Measurements from ENCODE around the gene GRIK2. TPM values are rescaled to one million over a fixed set of nuclear protein-coding genes. Genes with fewer than 3 reads are reported as not detected.

The GRIK2 gene
- total RNA-seq, 1 experiment from 2014 or later: 0.70 TPM

- H3K4me1 Mint-ChIP-seq: peaks cover 11 to 22% of the 10 kb centered on the region in 2 experiments
- no peak overlapping the region for H3K4ac ChIP-seq (ENCODE audit: low read depth, low read length)
- no peak overlapping the region for H2BK20ac ChIP-seq (ENCODE audit: low read depth, low read length, poor library complexity, severe bottlenecking)
- WGBS (ENCODE audit: extremely low coverage, insufficient read length, low lambda C conversion rate): no CpG with 5 or more reads among the region's 2 CpGs
- H3K27ac Mint-ChIP-seq: peak overlapping the region in 1 of 3 experiments; percentile 5; a peak in 1 of 7 replicates
- H3K9ac ChIP-seq (ENCODE audit: extremely low read depth, insufficient read length, low read length): no peak overlapping the region
- H3K79me1 ChIP-seq (ENCODE audit: insufficient read depth, low read depth, low read length, poor library complexity, severe bottlenecking): no peaks in the 10 kb centered on the region
- no peak overlapping the region for H4K91ac ChIP-seq (ENCODE audit: insufficient read length, low read depth, low read length)
- no peaks in the 10 kb centered on the region for H3K36me3 Mint-ChIP-seq (ENCODE audit: insufficient read depth in 1 of 3, low read depth in 3 of 3)
- no peak overlapping the region for H3K56ac ChIP-seq (ENCODE audit: insufficient read length, low read depth, low read length)
- no peak overlapping the region for H2AFZ ChIP-seq (ENCODE audit: low read length)
- no peak overlapping the region for H2BK5ac ChIP-seq (ENCODE audit: insufficient read length, low read length)
- DNase-seq: no peak
- no peak overlapping the region for H3K23ac ChIP-seq (ENCODE audit: insufficient read length, low read depth, low read length)
- no peak overlapping the region for H3K14ac ChIP-seq (ENCODE audit: insufficient read depth, low read length)
- no peak overlapping the region for H2BK15ac ChIP-seq (ENCODE audit: low read depth, low read length)
- H4K20me1 ChIP-seq (ENCODE audit: control insufficient read depth, insufficient read depth, insufficient read length): no peaks in the 10 kb centered on the region
- H3T11ph ChIP-seq (ENCODE audit: low read length): no peak overlapping the region
- H3K18ac ChIP-seq (ENCODE audit: insufficient read length, low read depth, low read length): no peak overlapping the region
- no peaks in the 10 kb centered on the region for H3K27me3 ChIP-seq (ENCODE audit: insufficient read depth, low read length)
- no peak overlapping the region for H2AK5ac ChIP-seq (ENCODE audit: insufficient read length, low read length)
- H4K5ac ChIP-seq (ENCODE audit: insufficient read length, low read depth, low read length): no peak overlapping the region
- H3K4me2 ChIP-seq (ENCODE audit: insufficient read depth, insufficient read length, low read length): no peak overlapping the region
- no peak overlapping the region for H2BK120ac ChIP-seq (ENCODE audit: low read depth, low read length, poor library complexity, severe bottlenecking)
- H3K4me1 ChIP-seq (ENCODE audit: insufficient read depth, low read length): no peaks in the 10 kb centered on the region; the same call in 1 of the 2 replicates
- H4K8ac ChIP-seq (replicated peaks; ENCODE audit: insufficient read length, low read depth, low read length): no peak overlapping the region
- no peaks in the 10 kb centered on the region for H3K9me3 ChIP-seq (ENCODE audit: control insufficient read depth, low read depth, low read length)
- H3K4me3 Mint-ChIP-seq: no peak overlapping the region
- no peaks in the 10 kb centered on the region for H3K23me2 ChIP-seq (ENCODE audit: insufficient read length, low read depth, low read length, poor library complexity, severe bottlenecking)
- peaks cover 2% of the 10 kb centered on the region; the same call in 1 of the 2 replicates for H3K27me3 Mint-ChIP-seq (ENCODE audit: low read depth)
- H3K27ac ChIP-seq (ENCODE audit: insufficient read length, low read depth, low read length): no peak overlapping the region
- H3K9me3 Mint-ChIP-seq: no peaks in the 10 kb centered on the region
- no peaks in the 10 kb centered on the region for H3K79me2 ChIP-seq (ENCODE audit: insufficient read depth, low read length)
- no peak for TF ChIP-seq CTCF (conservative IDR thresholded peaks at IDR 0.05)
- H2BK12ac ChIP-seq (ENCODE audit: insufficient read length, low read depth, low read length): no peak overlapping the region
Measured at GRCh38 chr6:101703311-101703710, 309.8 kb downstream of the GRIK2 start.

Measured in H9 (cell line).